ENCODE data around the gene PTPA. TPM values are rescaled to one million over a fixed set of nuclear protein-coding genes. Genes with fewer than 3 reads are reported as not detected.
"Not testable (repeated sequence)": the region's sequence is repeated elsewhere in the genome, so short reads cannot be mapped to it uniquely, and the experiment has no call there.

Gene PTPA
- total RNA-seq, 1 donor from 2014 or later = 166 TPM

- Mint-ChIP-seq H3K4me3 (ENCODE audit: unreplicated experiment) (peak overlapping the region; percentile 83), H3K27me3 (ENCODE audit: unreplicated experiment) (peaks cover 12% of the 10 kb centered on the region), H3K4me1 (ENCODE audit: low read depth, unreplicated experiment) (peaks cover 8% of the 10 kb centered on the region), H3K9me3 (ENCODE audit: unreplicated experiment) (peaks cover 5% of the 10 kb centered on the region), H3K27ac (ENCODE audit: unreplicated experiment) (peak overlapping the region; percentile 94), H3K36me3 (ENCODE audit: unreplicated experiment) (no peaks in the 10 kb centered on the region)
- TF ChIP-seq, protein P1, sequence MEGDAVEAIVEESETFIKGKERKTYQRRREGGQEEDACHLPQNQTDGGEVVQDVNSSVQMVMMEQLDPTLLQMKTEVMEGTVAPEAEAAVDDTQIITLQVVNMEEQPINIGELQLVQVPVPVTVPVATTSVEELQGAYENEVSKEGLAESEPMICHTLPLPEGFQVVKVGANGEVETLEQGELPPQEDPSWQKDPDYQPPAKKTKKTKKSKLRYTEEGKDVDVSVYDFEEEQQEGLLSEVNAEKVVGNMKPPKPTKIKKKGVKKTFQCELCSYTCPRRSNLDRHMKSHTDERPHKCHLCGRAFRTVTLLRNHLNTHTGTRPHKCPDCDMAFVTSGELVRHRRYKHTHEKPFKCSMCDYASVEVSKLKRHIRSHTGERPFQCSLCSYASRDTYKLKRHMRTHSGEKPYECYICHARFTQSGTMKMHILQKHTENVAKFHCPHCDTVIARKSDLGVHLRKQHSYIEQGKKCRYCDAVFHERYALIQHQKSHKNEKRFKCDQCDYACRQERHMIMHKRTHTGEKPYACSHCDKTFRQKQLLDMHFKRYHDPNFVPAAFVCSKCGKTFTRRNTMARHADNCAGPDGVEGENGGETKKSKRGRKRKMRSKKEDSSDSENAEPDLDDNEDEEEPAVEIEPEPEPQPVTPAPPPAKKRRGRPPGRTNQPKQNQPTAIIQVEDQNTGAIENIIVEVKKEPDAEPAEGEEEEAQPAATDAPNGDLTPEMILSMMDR (IDR thresholded peaks at IDR 0.05; ENCODE audit: partially characterized antibody, unreplicated experiment) = no peak
- DNase-seq = no peak
Measured at GRCh38 chr9:129108805-129109536, 2.2 kb upstream of the PTPA start.

GRCh38 chr9:129109537-129109903, 1.7 kb upstream of the PTPA start:
- TF ChIP-seq, protein P1 (IDR thresholded peaks at IDR 0.05; ENCODE audit: partially characterized antibody, unreplicated experiment) = peak; percentile 32
- H3K36me3 Mint-ChIP-seq (ENCODE audit: unreplicated experiment) = no peaks in the 10 kb centered on the region
- peak overlapping the region; percentile 83 for H3K4me3 Mint-ChIP-seq (ENCODE audit: unreplicated experiment)
- H3K4me1 Mint-ChIP-seq (ENCODE audit: low read depth, unreplicated experiment) = peaks cover 9% of the 10 kb centered on the region
- peak overlapping the region; percentile 94 for H3K27ac Mint-ChIP-seq (ENCODE audit: unreplicated experiment)
- peaks cover 5% of the 10 kb centered on the region for H3K9me3 Mint-ChIP-seq (ENCODE audit: unreplicated experiment)
- DNase-seq = peak; percentile 73
- peaks cover 12% of the 10 kb centered on the region for H3K27me3 Mint-ChIP-seq (ENCODE audit: unreplicated experiment)

- Mint-ChIP-seq H3K27ac (ENCODE audit: unreplicated experiment) (peak overlapping the region; percentile 94), H3K4me1 (ENCODE audit: low read depth, unreplicated experiment) (peaks cover 13% of the 10 kb centered on the region), H3K36me3 (ENCODE audit: unreplicated experiment) (no peaks in the 10 kb centered on the region), H3K4me3 (ENCODE audit: unreplicated experiment) (peak overlapping the region; percentile 83), H3K27me3 (ENCODE audit: unreplicated experiment) (peaks cover 12% of the 10 kb centered on the region), H3K9me3 (ENCODE audit: unreplicated experiment) (peaks cover 5% of the 10 kb centered on the region)
- DNase-seq = peak; percentile 73
- TF ChIP-seq, protein P1 (IDR thresholded peaks at IDR 0.05; ENCODE audit: partially characterized antibody, unreplicated experiment) = peak; percentile 23
Measured at GRCh38 chr9:129109952-129110739, 1.1 kb upstream of the PTPA start.

- Mint-ChIP-seq H3K9me3 (ENCODE audit: unreplicated experiment) (peaks cover 5% of the 10 kb centered on the region), H3K27ac (ENCODE audit: unreplicated experiment) (peak overlapping the region; percentile 97), H3K27me3 (ENCODE audit: unreplicated experiment) (peaks cover 11% of the 10 kb centered on the region), H3K4me1 (ENCODE audit: low read depth, unreplicated experiment) (peaks cover 13% of the 10 kb centered on the region), H3K36me3 (ENCODE audit: unreplicated experiment) (no peaks in the 10 kb centered on the region), H3K4me3 (ENCODE audit: unreplicated experiment) (peak overlapping the region; percentile 88)
- DNase-seq = peak; percentile 53
- TF ChIP-seq, protein P1 (IDR thresholded peaks at IDR 0.05; ENCODE audit: partially characterized antibody, unreplicated experiment) = no peak
Measured at GRCh38 chr9:129111528-129112151, 425 bp downstream of the PTPA start.

GRCh38 chr9:129112526-129112925, 1.3 kb downstream of the PTPA start:
- not testable (repeated sequence) for DNase-seq; H3K36me3 Mint-ChIP-seq (ENCODE audit: unreplicated experiment); H3K9me3 Mint-ChIP-seq (ENCODE audit: unreplicated experiment)
- Mint-ChIP-seq H3K4me1 (ENCODE audit: low read depth, unreplicated experiment) (peaks cover 13% of the 10 kb centered on the region), H3K4me3 (ENCODE audit: unreplicated experiment) (peak overlapping the region; percentile 88), H3K27ac (ENCODE audit: unreplicated experiment) (peak overlapping the region; percentile 97), H3K27me3 (ENCODE audit: unreplicated experiment) (peaks cover 10% of the 10 kb centered on the region)

Measured in glutamatergic neuron (in vitro differentiated cells).